HG03039 (cell line): Measurements from ENCODE around the gene C18orf63.
"Not testable (repeated sequence)": the region's sequence is repeated elsewhere in the genome, so short reads cannot be mapped to it uniquely, and the experiment has no call there.

Experiments
- ATAC-seq: cut with Tn5 transposase; IDR thresholded peaks from one replicate; pipeline ENCODE4 v1.9.1; 2021; ENCODE audit warnings: mild to moderate bottlenecking, moderate library complexity; ENCODE audit not compliant: unreplicated experiment

C18orf63 gene

GRCh38 chr18:74315464-74316256 is at the start of gene C18orf63:
TSS of gene C18orf63 (plus strand) at chr18:74315839. CDS start at chr18:74317866, 2,027 bp downstream.
- ATAC-seq: no peak

GRCh38 chr18:74266161-74266560 is 49.5 kb upstream of the C18orf63 start:
- ATAC-seq: no peak

- ATAC-seq: no peak
Measured at GRCh38 chr18:74268175-74268574, 47.5 kb upstream of the C18orf63 start.

GRCh38 chr18:74268933-74269620 is 46.6 kb upstream of the C18orf63 start:
- no peak for ATAC-seq

- no peak for ATAC-seq
Measured at GRCh38 chr18:74271635-74272034, 44.0 kb upstream of the C18orf63 start.

- no peak for ATAC-seq
Measured at GRCh38 chr18:74273394-74273793, 42.2 kb upstream of the C18orf63 start.

- ATAC-seq: no peak
Measured at GRCh38 chr18:74274700-74275099, 40.9 kb upstream of the C18orf63 start.

- ATAC-seq: no peak
Measured at GRCh38 chr18:74275736-74276135, 39.9 kb upstream of the C18orf63 start.

GRCh38 chr18:74276609-74277008 is 39.0 kb upstream of the C18orf63 start:
- no peak for ATAC-seq

GRCh38 chr18:74277296-74277695 is 38.3 kb upstream of the C18orf63 start:
- ATAC-seq: no peak

- no peak for ATAC-seq
Measured at GRCh38 chr18:74278058-74278457, 37.6 kb upstream of the C18orf63 start.

GRCh38 chr18:74278983-74279382 is 36.7 kb upstream of the C18orf63 start:
- no peak for ATAC-seq

GRCh38 chr18:74281011-74281979 is 34.3 kb upstream of the C18orf63 start:
- ATAC-seq: no peak

- no peak for ATAC-seq
Measured at GRCh38 chr18:74281980-74282754, 33.5 kb upstream of the C18orf63 start.

GRCh38 chr18:74282755-74283554 is 32.7 kb upstream of the C18orf63 start:
- no peak for ATAC-seq

- ATAC-seq: no peak
Measured at GRCh38 chr18:74283646-74284045, 32.0 kb upstream of the C18orf63 start.

- no peak for ATAC-seq
Measured at GRCh38 chr18:74284191-74284979, 31.3 kb upstream of the C18orf63 start.

GRCh38 chr18:74284980-74285355 is 30.7 kb upstream of the C18orf63 start:
- ATAC-seq: no peak

- ATAC-seq: not testable (repeated sequence)
Measured at GRCh38 chr18:74285583-74285982, 30.1 kb upstream of the C18orf63 start.
